GM12878 (cell line): ENCODE results near the gene RPL27. TPM values are rescaled to one million over a fixed set of nuclear protein-coding genes. Genes with fewer than 3 reads are reported as not detected.

Experiments
- E2F4 ChIP-seq: IDR thresholded peaks from 2 replicates; pipeline ENCODE4 v1.6.1; 2012; ENCODE audit warnings: low read depth, low read length, improper control_type of control experiment
- GATAD2B ChIP-seq: fragments of 450-650 bp; conservative IDR thresholded peaks from 2 replicates; pipeline ENCODE4 v1.6.1; 2017; ENCODE audit warnings: low read depth, mild to moderate bottlenecking, moderate library complexity
- NKRF ChIP-seq: fragments of 450-650 bp; conservative IDR thresholded peaks from 2 replicates; pipeline ENCODE4 v1.6.1; 2017; ENCODE audit warnings: mild to moderate bottlenecking, moderate library complexity
- RELA ChIP-seq: fragments of 450-650 bp; IDR thresholded peaks from 2 replicates; pipeline ENCODE4 v1.8.0; 2014; ENCODE audit warnings: borderline replicate concordance; ENCODE audit not compliant: partially characterized antibody
- SIN3A ChIP-seq: IDR thresholded peaks from 2 replicates; pipeline ENCODE4 v1.6.1; 2012; ENCODE audit warnings: low read depth, low read length, improper control_type of control experiment
- ZBTB40 ChIP-seq: fragments of 450-650 bp; IDR thresholded peaks from 2 replicates; pipeline ENCODE4 v1.6.1; 2016; ENCODE audit warnings: mild to moderate bottlenecking, moderate library complexity, borderline replicate concordance
- polyA plus RNA-seq, 11 experiments: library from polyadenylated mRNA; depleted of rRNA in 4 of 11; unstranded in 6 of 11; stranded (reverse) in 5 of 11; fragments of >200 nt; fragmentation: Nextera tagmentation in 4 of 11; fragmentation: Illumina TruSeq in 1 of 11; extraction: Ambion mirVana in 4 of 11; extraction: Trizol in 1 of 11; gene quantifications; 1 replicate in 1 of 11; 2 replicates in 10 of 11; pipeline versions ENCODE4 v1.2.1 to v1.2.3, GENCODE V29; 2011 to 2016; ENCODE audit warnings: inconsistent platforms in 2 of 11, missing spikeins in 2 of 11, low read depth in 1 of 11
- total RNA-seq, 4 experiments: library from RNA; depleted of rRNA in 3 of 4; stranded (reverse); fragments of >200 nt in 3 of 4; fragmentation: Illumina TruSeq in 1 of 4; extraction: Trizol in 1 of 4; gene quantifications; 2 replicates each; pipeline versions ENCODE4 v1.2.1 to v1.2.3, GENCODE V29; 2013 to 2021

Gene RPL27
- total and polyA plus RNA-seq, 10 of the 15 experiments (the other 5 are each of a cell fraction or from before 2014, with no cell fraction given): 1,748 to 6,934 (median 3,779) TPM

- TF ChIP-seq E2F4 (no peak), ZBTB40 (peak; percentile 48; the same call in 1 of the 2 replicates), GATAD2B (peak; percentile 55; the same call in 1 of the 2 replicates), SIN3A (peak; percentile 74), NKRF (peak; percentile 76; the same call in 1 of the 2 replicates), RELA (no peak)
Measured at GRCh38 chr17:43024407-43025289, 26.4 kb downstream of the RPL27 start, which contains the start of gene RND2 (continued).
